Left ventricle myocardium inferior (tissue), 1 donor: Measurements from ENCODE around the gene MECP2. TPM values are rescaled to one million over a fixed set of nuclear protein-coding genes. Genes with fewer than 3 reads are reported as not detected.

Experiments used
- DNase-seq: peaks from one replicate; pipeline ENCODE4 v3.0.0-alpha.2; 2020
- H3K27ac ChIP-seq: fragments of 200-600 bp; replicated peaks from 2 replicates; pipeline ENCODE4 v1.8.0; 2021
- H3K27me3 ChIP-seq: fragments of 200-600 bp; 2 replicates; pipeline ENCODE4 v1.8.0; 2021; ENCODE audit warnings: low read depth
- H3K36me3 ChIP-seq: fragments of 200-600 bp; 2 replicates; pipeline ENCODE4 v1.8.0; 2021
- H3K4me1 ChIP-seq: fragments of 200-600 bp; 2 replicates; pipeline ENCODE4 v1.8.0; 2021
- H3K4me3 ChIP-seq: fragments of 200-600 bp; 2 replicates; pipeline ENCODE4 v1.8.0; 2021; ENCODE audit warnings: mild to moderate bottlenecking, moderate library complexity
- H3K9me3 ChIP-seq: fragments of 200-600 bp; replicated peaks from 2 replicates; pipeline ENCODE4 v1.8.0; 2021
- intact Hi-C: fragments of 100-400 bp; cut with micrococcal nuclease; formaldehyde crosslinking; loops from one replicate; pipeline ENCODE4 v1.11.0; 2022
- total RNA-seq: library from RNA; stranded (reverse); fragmentation: NEBNext Ultra II Directional; extraction: Animal tissue kit (Norgen Biotek cat#: 25700); gene quantifications from one replicate; pipeline ENCODE4 v1.2.1, GENCODE V29; 2021
- TF ChIP-seq, protein P1 (sequence below): fragments of 200-600 bp; IDR thresholded peaks from 2 replicates; pipeline ENCODE4 v1.8.0; 2021; ENCODE audit warnings: antibody characterized with exemption, mild to moderate bottlenecking, borderline replicate concordance
- donor health status: DM: no; HTN: yes; CAD: no; lungs with severe emphysema.

Gene MECP2
- total RNA-seq, 1 donor from 2014 or later = 28.3 TPM

DNA sequence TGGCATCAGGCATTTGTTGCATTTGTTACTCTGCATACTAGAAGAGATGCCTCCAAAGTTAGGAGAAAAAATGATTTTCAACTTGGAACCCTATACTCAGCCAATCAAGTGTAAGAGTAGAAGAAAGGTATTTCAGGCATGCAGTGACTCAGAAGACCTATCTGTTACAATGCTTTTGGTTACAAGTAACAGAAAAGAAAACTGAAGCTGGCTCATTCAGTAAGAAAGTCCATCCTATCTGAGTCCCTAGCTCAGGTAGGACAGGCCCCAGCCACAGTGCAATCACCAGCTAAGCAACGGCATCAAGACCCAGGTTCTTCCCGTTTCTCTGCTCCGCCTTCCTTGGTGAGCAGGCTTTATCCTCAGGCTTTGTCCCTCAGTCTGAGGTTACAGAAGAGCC lies 23.3 kb downstream of the MECP2 start:
- Histone ChIP-seq H3K4me3 (no peak overlapping the region), H3K27me3 (no peaks in the 10 kb centered on the region), H3K36me3 (no peaks in the 10 kb centered on the region), H3K27ac (no peak overlapping the region), H3K4me1 (peaks cover 39% of the 10 kb centered on the region), H3K9me3 (no peaks in the 10 kb centered on the region)
- no peak for DNase-seq
- intact Hi-C loops = no loop called here
- TF ChIP-seq, protein P1, sequence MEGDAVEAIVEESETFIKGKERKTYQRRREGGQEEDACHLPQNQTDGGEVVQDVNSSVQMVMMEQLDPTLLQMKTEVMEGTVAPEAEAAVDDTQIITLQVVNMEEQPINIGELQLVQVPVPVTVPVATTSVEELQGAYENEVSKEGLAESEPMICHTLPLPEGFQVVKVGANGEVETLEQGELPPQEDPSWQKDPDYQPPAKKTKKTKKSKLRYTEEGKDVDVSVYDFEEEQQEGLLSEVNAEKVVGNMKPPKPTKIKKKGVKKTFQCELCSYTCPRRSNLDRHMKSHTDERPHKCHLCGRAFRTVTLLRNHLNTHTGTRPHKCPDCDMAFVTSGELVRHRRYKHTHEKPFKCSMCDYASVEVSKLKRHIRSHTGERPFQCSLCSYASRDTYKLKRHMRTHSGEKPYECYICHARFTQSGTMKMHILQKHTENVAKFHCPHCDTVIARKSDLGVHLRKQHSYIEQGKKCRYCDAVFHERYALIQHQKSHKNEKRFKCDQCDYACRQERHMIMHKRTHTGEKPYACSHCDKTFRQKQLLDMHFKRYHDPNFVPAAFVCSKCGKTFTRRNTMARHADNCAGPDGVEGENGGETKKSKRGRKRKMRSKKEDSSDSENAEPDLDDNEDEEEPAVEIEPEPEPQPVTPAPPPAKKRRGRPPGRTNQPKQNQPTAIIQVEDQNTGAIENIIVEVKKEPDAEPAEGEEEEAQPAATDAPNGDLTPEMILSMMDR = no peak

DNA sequence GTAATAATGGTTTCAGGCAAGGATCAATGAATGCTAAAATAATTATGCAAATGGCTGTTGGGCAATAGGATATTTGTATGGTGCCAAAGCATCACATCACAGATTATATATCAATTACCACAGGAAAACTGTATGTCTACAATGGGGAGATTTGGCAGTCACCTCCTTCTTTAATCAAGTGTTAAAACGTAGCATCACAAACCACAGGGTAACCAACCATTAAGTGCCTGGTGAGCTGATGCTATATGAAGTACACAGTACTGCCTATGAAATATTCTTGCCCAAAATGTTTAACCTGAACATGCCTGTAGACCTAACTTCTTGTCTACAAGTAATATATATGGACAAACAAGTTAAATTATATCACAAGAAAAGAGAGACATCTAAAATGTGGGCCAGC lies 25.3 kb downstream of the MECP2 start:
- Histone ChIP-seq H3K27me3 (no peaks in the 10 kb centered on the region), H3K36me3 (no peaks in the 10 kb centered on the region), H3K27ac (no peak overlapping the region), H3K4me3 (no peak overlapping the region), H3K4me1 (peaks cover 52% of the 10 kb centered on the region), H3K9me3 (no peaks in the 10 kb centered on the region)
- TF ChIP-seq, protein P1 = no peak
- DNase-seq = no peak
- intact Hi-C loops = no loop called here

DNA sequence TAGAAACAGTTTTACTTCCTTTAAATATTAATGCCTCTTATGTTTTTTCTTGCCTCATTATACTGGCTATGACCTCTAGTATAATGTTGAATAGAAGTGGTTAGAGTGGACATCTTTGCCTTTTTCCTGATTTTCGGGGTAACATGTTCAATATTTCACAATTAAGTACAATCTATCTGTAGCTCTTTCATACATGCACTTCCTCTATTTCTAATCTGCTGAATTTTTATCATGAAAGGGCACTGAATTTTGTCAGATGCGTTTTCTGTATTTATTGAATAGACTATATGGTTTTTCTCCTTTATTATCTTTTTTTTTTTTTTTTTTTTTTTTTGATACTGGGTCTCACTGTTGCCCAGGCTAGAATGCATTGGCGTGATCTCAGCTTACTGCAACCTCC lies 29.0 kb downstream of the MECP2 start:
- intact Hi-C loops = no loop called here
- TF ChIP-seq, protein P1 = no peak

DNA sequence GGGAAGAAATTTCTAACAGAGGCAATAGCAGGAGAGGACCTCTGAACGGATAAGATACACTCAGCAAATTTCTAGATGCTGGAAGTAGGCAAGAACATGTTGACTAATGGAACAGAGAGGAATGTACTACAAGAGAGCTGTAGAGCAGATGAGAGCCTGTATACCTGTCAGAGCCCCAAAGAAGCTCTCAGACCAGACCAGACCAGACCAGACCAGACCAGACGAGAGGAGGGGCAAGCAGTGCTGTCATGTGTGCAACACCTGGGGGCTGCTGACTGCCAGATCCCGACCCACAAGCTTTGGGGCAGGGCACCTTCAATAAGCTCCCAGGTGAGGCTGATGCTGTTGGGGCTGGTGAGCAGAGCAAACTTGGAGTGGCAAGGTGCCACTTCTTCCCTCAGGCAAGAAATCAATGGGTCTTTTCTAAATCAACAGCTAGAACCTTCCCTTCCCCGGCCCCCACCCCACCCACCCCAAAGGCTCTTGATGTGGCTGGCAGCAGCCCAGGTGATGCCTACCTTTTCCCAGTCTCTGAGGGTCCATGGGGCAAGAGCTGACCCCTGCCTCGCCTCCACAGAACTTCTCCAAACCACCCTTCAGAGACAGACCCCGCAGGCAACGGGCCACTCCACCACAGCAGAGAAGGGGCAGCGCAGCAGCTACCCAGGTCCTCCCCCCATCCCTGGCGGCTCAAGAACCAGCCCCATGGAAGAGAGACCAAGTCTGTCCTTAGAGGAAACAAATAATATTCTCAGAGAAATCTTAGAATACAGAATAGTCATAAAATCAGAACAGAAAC lies 32.7 kb downstream of the MECP2 start:
- no peaks in the 10 kb centered on the region for H3K36me3 ChIP-seq
- no peak for DNase-seq
- no peak overlapping the region for H3K4me3 ChIP-seq
- TF ChIP-seq, protein P1 = no peak
- H3K27ac ChIP-seq = no peak overlapping the region
- intact Hi-C loops = no loop called here
- peaks cover 88% of the 10 kb centered on the region for H3K4me1 ChIP-seq
- H3K27me3 ChIP-seq = no peaks in the 10 kb centered on the region
- H3K9me3 ChIP-seq = no peaks in the 10 kb centered on the region

More for the DNA sequence above, 29.0 kb downstream of the MECP2 start:
- Histone ChIP-seq H3K4me3 (no peak overlapping the region), H3K27me3 (no peaks in the 10 kb centered on the region), H3K36me3 (no peaks in the 10 kb centered on the region), H3K4me1 (peaks cover 64% of the 10 kb centered on the region), H3K9me3 (no peaks in the 10 kb centered on the region), H3K27ac (no peak overlapping the region)
- no peak for DNase-seq

DNA sequence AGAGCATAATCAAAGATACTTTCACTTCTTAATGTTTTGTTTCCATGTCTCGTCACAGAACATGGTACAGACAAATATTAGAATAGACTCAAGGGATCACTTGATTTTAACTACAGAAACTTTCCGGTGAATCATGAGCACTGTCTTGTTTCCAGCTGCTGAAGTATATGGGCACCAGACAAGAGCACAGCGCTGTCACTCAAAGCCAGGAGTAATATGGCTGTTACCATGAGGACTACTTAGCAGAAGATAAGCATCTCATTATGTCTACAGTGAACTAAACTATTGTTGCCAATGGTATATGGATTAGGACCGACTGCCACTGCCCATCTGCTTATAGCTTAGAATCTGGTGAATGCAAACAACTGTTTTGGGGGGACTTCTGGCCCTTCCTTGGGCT lies 34.3 kb downstream of the MECP2 start:
- peaks cover 91% of the 10 kb centered on the region for H3K4me1 ChIP-seq
- no peak for DNase-seq
- H3K4me3 ChIP-seq = no peak overlapping the region
- no peaks in the 10 kb centered on the region for H3K9me3 ChIP-seq
- TF ChIP-seq, protein P1 = no peak
- intact Hi-C loops = no loop called here
- H3K27me3 ChIP-seq = no peaks in the 10 kb centered on the region
- H3K27ac ChIP-seq = no peak overlapping the region
- H3K36me3 ChIP-seq = no peaks in the 10 kb centered on the region
